GF-D8 (cell line): ENCODE measurements around the gene TBL1Y.
A peak's percentile ranks its signal among the peaks of the same experiment; 100 is the strongest.
"Not testable (repeated sequence)": the region's sequence is repeated elsewhere in the genome, so short reads cannot be mapped to it uniquely, and the experiment has no call there.

ENCODE experiments used
- DNase-seq: peaks from one replicate; lab custom pipeline; 2025; lab: John Stamatoyannopoulos, UW

Gene TBL1Y

DNA sequence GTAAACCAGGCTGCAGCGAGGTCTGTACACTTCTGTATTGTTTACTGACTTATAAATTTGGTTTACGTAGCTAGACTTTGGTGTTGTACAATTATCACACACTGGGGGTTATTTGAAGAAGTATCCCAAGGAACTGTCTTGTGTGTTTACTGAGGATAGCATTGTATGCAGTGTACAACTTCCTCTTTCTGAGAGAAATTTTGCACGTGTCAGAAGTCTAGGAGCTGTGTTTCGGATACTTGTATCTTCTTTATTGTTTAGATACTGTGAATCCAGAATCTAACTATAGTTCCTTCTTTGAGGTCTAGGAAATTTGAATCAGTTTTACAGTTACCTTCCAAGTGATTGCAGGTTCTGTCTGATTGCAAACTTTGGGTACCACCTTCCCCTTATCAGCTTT lies 64.5 kb downstream of the TBL1Y start:
- no peak for DNase-seq

DNA sequence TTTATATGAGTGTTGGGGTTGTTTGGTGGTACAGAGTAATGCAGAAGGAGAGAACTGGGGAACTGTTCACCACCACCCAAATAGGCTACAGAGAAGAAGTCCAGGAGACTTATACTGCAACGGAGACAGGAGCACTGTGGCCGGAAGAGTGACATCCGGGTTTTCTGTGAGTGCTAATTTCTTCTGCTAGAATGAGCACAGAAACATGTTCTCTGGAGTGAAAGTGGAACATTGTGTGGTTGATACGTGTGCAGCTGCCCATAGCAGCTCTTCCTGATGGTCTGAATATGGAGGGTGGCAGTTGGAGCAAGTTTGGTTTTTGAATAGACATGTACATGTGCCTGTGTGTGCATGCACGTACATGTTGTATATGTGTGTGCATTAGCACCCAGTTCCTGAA lies 67.3 kb downstream of the TBL1Y start:
- DNase-seq, result no peak

DNA sequence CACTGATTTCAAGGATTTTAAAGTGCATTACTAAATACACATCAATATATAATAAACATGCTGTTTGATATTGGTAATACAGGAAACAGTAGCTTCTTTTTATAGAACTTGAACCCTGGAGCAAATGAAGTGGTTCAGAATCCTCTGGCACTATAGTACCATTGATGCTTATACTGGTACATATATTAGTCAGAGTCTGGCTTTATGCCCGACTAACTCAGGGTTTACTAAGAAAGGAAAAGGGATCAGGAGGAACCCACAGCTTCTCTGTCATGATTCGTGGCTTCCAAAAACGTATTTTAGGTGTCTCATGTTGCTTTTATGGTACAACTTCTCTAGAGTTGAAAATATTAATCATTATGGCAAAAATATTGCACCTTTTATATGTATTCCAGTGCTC lies 72.7 kb downstream of the TBL1Y start:
- DNase-seq, result no peak

DNA sequence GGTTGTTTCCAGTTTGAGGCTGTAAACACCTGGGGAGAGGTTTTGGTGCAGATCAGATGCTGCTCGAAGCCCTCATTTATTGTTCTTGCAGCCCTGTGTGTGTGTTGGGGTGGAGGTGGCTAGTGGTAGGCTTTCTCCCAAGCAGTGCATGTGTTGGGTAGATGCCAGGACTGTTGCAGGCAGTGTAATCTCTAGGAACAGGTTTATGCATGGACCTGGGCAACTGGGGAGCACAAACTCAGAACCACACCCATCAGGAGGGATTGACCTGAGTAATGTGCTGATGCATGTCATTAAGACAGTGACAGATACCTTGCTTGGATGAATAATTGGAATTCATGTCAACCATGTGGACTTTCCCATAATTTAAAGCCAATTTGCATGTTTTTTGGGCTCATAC lies 77.3 kb downstream of the TBL1Y start:
- no peak for DNase-seq

DNA sequence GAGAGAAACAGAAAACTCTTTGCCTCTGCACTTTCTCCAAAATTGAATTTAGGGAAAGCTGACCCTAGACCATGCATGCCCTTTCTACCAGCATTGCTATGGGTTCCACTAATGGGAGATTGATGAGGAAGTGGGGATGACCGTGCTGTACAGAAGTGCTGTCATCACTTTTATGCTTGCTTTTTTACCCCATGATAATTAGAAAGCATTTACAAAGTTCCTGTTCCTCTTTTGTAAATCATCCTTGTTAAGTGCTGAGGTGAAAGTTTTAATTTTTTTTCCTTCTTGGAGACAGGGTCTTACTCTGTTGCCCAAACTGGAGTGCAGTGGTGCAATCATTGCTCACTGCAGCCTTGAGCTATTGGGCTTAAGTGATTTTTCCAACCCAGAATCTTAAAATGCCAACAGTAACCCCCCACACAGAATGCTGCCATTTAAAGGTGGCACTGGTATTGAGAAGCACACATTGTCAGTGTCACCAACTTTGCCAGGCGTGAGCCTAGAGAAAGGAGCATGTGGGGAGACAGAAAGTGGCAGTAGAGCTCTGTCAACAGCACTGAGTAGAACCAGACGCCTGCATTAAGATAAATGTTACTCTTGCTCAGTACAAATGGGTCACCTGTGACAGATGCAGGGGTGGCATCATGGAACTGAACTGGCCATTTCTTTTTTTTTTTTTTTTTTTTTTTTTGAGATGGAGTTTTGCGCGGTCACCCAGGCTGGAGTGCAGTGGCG lies 79.6 kb downstream of the TBL1Y start:
- DNase-seq, result no peak

DNA sequence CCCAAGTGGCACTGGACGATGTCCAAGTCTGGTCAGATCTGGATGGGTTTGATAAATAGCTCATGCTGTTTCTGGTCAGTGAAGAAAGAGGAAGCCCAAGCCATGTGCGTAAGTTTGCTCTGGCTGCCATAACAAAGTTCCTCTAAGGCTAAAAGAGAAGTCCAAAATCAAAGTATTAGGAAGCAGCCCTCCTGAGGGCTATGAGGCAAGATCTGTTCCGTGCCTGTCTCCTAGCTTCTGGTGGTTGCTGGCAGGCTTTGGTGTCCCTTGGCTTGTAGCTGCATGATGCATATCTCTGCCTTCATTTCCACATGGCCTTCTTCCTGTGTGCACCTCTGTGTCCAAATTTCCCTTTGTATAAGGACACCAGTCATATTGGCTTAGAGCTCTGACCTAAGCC lies 81.5 kb downstream of the TBL1Y start:
- no peak for DNase-seq

DNA sequence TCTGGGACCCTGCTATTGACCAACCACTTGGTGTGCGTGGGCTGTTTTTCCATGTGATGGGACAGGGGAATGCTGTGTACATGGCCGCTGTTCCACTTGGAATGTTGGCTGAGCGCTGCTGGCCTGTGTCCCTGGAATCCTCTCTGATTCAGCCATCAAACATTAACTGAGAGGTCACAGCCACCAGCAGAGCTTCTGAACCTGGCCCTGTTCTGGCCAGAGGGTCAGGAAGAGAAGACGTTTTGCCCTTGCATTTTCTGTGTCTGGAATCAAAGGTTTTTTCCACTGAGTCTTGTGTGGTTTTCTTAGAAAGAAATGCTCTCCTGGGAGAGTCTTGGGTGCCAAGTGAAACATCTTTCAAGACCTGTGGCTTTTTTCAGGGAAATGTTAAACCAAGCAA lies 85.5 kb downstream of the TBL1Y start:
- no peak for DNase-seq

DNA sequence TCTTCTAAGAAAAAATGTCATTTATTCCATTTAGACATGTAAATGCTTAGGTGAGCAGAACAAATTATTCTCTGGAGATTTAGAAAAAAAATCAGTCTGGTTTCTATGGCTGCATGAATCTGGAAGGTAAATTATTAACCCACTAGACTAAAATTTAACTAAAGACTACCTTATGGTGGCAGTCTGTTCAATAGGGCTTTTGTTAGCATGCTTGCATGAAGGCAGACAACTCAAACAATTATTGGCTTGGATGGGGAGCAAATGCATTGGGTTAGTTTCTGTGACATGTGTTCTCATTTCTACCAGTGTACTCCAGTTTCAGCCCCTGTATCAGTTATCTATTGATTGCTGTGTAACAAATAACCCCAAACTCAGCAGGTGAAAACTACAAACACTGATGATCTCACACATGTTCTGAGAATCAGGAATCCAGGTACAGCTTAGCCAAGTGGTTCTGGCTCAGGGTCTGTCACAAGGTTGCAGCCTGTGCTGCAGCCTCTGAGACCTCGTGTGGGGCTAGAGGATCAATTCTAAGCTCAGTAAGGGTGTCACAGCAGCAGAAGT lies 87.1 kb downstream of the TBL1Y start:
- DNase-seq, result no peak

DNA sequence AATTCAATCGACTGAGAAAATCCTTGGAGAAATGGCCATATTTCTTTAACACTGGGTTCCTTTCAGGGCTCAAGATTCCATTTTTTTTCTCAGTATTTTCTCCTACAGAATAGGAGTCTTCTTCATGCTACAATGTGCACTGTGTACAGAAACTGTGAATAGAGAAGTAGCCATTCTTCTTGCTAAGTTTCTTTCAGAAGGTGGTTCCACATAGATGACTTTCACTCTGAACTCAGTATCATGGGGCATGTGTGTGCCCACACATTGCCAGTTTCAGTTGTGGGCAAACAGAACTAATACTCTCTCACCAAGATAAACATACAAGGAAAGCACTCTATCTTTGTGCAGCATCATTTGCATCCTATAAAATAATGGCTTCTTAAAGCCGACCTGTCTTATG lies 89.4 kb downstream of the TBL1Y start:
- DNase-seq, result no peak

DNA sequence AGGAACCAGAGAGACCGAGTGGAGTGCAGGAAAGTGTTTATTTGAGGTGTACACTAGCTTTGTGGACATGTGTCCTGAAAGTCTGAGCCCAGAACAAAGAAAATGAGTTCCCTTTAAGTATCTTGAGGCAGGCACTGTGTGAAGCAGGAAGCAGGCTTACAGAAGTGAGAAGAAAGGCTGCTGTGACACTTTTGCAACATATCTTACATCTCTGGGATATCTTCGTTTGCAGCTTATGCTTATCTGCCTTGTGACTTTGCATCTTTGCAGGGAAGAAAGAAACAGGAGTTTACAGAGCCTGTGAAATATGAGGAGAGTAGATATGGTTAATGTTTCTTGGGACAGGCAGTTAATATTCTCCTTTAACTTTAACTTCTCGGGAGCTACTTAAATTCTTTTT lies 92.1 kb downstream of the TBL1Y start:
- no peak for DNase-seq

DNA sequence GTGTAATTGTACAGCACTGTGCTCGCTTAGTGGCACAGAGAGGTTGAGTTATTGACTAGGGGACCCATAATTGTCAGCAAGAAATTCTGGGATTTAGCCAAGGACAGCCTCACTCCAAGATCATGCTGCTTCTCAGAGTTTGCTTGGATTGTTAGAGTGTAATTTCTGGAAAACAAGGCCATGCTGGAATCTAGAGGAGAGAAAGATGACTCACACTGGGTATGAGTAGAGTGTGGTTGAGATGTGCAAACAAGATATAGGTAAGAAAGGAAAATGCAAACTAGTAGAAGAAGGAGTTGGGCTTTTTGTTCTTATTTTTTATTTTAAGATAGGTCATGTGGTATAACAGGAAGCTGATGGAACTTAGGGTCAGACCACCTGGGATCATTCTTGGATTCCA lies 97.4 kb downstream of the TBL1Y start:
- DNase-seq, result no peak

DNA sequence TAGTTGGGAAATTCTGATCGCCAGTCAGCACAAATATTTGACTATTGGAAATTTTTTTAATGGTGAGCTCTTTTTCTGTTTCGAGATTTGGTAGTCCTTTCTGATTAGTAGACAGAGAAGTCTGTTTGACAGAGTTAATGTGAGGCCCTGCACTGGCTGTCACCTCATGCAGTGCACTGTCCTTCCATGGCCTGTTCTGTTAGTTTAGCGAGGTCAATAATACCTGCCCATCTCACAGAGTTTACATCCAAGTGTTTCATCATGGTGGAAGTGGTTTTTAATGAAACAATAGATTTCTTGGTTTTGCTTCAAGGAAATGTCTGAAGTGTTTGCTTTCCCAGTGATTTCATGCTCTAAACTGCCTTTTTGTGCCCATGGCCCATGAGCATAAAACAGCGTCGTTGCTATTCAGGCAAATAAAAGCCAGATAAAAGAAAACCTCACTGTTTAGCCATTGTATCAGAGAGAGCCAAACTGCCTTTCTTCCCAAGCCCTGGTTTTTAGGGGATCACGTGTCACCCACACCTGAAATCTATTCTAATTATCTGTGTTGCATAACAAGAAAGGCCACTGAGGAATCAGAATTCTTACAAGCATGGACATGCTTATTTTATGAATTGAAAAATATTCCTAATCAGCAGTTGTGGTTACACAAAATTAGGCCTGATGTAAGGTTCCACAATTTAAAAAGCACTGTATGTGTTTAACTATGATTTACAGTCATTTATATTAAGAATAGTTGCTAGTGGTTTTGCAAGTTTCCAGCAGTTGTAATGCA lies 98.3 kb downstream of the TBL1Y start:
- no peak for DNase-seq

DNA sequence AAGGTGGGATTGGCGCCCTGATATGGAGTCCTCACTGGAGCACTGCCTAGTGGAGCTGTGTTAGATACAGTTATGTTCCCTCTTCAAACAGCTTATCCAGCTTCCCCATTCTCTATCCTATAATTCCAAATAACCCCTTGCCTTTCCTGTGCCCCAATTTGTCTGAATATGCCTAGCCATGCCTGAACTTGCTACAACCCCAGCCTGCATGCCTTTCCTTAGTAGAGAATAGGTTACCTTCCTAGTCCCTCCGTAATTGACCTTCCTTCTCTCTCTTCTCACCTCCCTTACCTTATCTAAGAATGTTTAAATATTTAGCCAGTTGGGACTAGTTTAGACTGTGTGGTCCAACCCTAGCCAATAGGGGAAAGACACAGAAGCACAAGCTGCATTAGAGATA lies 102.6 kb downstream of the TBL1Y start:
- DNase-seq, result no peak

DNA sequence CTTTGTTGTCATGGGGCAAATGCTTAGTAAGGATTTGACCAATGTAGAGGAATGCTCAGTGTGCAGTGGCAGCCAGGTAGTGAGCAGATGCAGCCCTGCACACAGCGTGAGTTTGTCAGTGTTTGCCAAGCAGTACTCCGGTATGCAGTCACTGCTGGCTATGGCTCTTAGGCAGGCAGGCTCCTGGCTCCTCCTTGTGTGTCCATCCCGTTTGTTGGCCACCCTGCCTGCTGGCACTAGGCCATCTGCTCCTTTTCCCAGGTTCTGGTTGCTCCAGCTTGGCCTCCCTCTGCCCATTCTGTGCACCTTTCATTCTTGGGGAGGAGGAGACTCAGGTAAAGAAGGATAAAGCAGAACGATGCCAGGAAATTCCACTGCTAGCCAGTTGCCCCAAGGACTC lies 106.0 kb downstream of the TBL1Y start:
- DNase-seq, result no peak

DNA sequence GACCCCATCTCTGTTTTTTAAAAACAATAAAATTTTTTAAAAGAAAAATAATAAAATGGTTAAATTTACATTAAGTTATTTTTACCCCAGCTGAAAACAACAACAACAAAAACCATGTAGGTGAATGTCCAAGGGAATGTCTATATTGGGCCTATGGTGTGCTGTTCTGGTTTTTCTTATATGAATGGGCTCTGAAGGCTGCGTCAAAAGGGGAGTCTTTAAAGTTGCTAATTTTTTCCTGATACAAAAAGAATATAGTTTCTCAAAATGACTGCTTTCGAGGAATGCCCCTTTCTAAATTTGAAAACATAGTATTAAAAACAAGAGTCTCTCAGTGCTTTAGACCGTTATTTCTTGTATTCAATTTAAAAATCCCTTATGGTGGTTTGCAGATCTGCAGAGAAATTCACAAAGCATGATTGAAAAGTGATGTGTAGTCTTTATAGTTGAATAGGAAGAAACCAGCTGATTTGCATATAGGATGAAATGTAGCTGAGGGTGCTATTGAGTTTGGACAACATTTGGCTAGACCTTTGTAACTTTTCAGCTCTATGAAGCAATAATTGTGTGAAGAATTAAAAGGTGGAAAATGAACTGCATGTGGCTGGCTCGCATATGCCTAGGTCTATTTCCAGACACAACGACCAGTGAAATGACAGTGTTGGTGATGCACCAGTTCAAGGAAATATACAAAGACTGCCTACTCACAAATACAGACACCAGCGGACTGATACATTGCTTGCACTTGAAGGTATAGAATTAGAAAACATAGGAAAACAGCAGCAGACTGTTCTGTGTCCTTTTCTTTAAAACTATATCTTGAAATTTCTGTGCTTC lies 107.0 kb downstream of the TBL1Y start:
- no peak for DNase-seq

DNA sequence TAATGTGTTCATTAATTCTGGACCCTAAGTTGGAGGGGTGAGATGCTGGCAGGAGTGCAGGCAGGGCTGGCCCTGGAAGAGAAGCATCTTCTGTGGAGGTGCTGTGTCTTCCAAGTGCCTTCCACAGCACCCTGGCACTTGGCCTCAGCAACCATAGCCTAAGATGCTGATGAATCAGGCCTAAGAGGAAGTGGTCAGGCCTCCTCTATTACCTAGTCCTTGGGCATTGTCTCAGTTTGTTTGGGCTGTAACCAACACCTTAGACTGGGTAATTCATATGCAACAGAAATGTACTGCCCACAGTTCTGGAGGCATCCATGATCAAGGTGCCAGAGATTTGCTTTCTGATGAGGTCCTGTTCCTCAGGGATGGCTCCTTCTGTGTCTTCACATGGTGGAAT lies 128.5 kb downstream of the TBL1Y start:
- no peak for DNase-seq

DNA sequence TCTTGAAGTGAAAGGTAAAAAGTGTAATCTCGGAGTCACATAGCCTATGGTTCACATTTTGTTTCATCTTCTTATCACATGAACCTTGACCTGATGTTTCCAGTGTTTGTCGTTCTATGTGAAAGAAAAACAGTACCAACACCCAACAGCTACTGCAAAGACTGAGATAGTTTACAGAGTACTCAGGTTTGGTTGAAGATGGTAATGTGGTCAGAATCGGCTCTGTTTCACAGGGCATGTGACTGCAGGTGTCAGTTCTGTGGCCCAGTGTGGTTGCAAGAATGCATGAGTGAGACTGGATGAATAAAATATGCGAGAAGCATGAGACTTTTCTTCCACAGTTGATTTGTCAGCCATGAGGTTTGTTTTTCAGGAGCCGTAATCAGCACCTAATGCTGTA lies 130.2 kb downstream of the TBL1Y start:
- no peak for DNase-seq

DNA sequence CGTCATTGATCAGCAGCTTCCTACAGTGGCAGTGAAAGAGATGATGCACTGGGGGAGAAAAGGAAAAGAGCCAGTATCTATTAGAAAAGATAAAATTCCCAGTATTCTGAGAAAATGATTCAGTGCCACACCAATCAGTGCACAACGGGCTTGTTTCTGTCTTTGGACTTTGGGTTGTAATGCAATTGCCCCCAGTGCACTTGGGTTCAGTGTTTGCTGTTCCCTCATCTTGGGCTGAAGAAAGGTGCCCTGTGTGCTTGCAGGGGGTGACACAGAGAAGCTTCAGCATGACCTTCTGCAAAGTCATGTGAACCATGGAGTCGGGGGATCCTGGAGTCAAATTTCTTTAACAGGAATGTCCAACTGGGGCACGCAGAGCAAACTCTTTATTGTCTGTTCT lies 131.5 kb downstream of the TBL1Y start:
- DNase-seq, result no peak

DNA sequence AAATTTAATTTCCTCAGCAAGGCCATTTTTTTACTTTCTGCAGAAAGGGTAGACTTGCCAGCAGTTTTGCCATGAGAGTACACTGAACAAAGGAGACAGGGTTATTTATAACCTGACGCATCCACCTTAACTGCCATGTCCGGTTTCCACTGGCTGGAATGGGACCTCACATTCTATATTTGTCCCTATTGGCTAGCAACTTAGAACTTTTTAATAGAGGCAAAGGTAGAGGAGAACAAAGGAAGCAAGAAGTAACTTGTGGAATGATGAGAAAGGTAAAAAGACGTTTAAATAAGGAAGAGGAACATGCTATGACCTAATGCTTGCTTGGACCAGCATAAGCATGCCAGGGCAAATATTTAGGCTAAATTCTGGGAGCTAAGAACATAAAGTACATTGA lies 142.0 kb downstream of the TBL1Y start:
- DNase-seq, result not testable (repeated sequence)

DNA sequence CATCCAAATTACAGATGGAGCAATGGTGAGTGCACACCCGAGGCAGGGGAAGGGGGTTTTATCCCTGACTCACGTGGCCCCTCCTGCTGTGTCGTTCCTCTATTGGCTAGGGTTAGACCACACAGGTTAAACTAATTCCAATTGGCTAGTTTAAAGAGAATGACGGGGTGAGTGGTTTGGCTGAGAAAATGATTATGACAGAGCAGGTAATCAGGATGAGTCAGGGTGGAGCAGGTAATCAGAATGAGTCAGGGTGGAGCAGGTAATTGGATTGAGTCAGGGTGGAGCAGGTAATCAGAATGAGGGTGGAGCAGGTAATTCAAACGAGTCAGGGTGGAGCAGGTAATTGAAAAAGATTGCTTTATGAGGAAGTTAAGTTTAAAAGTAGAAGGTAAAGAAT lies 146.4 kb downstream of the TBL1Y start:
- DNase-seq, result no peak

DNA sequence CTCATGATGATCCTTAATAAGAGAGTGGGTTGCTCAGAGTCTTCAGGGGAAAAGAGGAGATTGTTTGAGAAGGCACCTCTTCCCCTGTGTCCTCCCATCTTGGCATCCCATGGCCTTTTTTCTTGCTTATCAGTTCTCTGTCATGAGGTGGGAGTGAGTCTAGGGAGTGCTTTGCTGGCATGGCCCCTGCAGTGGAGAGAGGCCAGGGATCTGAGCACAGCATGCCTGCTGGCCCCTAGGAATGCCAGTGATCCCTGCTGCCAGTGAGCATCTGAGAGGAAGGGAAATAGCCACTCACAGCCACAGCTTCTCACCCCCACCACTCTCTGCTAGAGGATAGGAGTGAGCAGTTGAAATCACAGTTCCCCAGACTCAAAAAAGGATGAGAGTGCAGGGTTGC lies 168.2 kb downstream of the TBL1Y start:
- DNase-seq, result no peak

DNA sequence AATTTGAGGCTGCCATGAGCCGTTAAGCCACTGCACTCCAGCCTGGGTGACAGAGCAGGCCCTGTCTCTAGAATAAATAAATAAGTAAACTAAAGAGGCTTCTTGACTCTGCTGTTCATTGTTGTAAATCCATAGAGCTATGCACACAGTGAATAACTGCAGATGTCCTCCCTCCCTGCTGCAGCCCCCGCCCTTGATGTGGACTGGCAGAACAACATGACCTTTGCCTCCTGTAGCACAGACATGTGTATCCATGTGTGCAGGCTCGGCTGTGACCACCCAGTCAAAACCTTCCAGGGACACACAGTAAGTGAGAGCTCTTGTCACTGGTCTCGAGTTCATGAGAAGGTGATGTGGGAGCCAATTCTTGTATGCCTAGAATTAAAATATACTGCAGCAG lies 170.1 kb downstream of the TBL1Y start:
- not testable (repeated sequence) for DNase-seq

DNA sequence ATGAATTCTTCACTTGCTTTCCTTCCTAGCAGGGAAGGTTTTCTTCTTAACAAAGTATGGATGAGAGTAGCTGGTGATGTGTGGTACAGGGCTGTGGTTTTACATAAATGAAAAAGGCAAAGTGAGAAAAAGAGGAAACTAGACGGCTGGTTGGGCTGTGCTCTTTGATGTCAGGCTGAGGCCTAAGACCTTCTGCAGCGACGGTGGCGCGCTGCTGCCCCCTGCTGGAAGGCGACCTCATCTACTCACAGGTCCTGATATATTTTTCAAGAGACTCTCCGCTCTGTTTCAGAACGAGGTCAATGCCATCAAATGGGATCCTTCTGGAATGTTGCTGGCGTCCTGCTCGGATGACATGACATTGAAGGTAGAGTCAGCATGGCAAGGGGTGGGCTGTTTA lies 175.1 kb downstream of the TBL1Y start:
- peak; percentile 13 for DNase-seq
